ENCODE results near the gene TARS2. TPM values are rescaled to one million over a fixed set of nuclear protein-coding genes. Genes with fewer than 3 reads are reported as not detected.
A peak's percentile ranks its signal among the peaks of the same experiment; 100 is the strongest.

Gene TARS2
- total and polyA plus RNA-seq, 2 of the 13 experiments (the other 11 are each of a cell fraction or from before 2014, with no cell fraction given), result 21.3 to 22.8 TPM

- no peak for TF ChIP-seq HNF4G (IDR thresholded peaks at IDR 0.05; ENCODE audit: borderline replicate concordance, low read depth, low read length)
- no peak for TF ChIP-seq HNF4G (CRISPR knock-in tag; IDR thresholded peaks at IDR 0.05; ENCODE audit: borderline replicate concordance, low read depth)
- TF ChIP-seq, protein P1, sequence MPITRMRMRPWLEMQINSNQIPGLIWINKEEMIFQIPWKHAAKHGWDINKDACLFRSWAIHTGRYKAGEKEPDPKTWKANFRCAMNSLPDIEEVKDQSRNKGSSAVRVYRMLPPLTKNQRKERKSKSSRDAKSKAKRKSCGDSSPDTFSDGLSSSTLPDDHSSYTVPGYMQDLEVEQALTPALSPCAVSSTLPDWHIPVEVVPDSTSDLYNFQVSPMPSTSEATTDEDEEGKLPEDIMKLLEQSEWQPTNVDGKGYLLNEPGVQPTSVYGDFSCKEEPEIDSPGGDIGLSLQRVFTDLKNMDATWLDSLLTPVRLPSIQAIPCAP (CRISPR knock-in tag; IDR thresholded peaks at IDR 0.05; ENCODE audit: low read depth), result no peak; the same call in 1 of the 2 replicates
- TF ChIP-seq DMAP1 (CRISPR knock-in tag; IDR thresholded peaks at IDR 0.05), result peak; percentile 63; the same call in 1 of the 2 replicates
- TF ChIP-seq ZNF10 (CRISPR knock-in tag; IDR thresholded peaks at IDR 0.05; ENCODE audit: borderline replicate concordance, low read depth), result no peak
- TF ChIP-seq, protein P2, sequence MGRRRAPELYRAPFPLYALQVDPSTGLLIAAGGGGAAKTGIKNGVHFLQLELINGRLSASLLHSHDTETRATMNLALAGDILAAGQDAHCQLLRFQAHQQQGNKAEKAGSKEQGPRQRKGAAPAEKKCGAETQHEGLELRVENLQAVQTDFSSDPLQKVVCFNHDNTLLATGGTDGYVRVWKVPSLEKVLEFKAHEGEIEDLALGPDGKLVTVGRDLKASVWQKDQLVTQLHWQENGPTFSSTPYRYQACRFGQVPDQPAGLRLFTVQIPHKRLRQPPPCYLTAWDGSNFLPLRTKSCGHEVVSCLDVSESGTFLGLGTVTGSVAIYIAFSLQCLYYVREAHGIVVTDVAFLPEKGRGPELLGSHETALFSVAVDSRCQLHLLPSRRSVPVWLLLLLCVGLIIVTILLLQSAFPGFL (CRISPR knock-in tag; IDR thresholded peaks at IDR 0.05), result no peak
- TF ChIP-seq TCF12 (IDR thresholded peaks at IDR 0.05), result no peak
- TF ChIP-seq TCF12 (CRISPR knock-in tag; IDR thresholded peaks at IDR 0.05), result 0 out of 2 replicates have a peak, but pooled peaks have one; percentile 51
- no peak for TF ChIP-seq ZZZ3 (CRISPR knock-in tag; IDR thresholded peaks at IDR 0.05; ENCODE audit: borderline replicate concordance)
- peak; percentile 52 for TF ChIP-seq HNRNPH1 (optimal IDR thresholded peaks at IDR 0.05; ENCODE audit: low read depth, low read length)
- peak; percentile 75 for TF ChIP-seq PHF8 (CRISPR knock-in tag; IDR thresholded peaks at IDR 0.05)
- no peak for TF ChIP-seq ZNF333 (CRISPR knock-in tag; IDR thresholded peaks at IDR 0.05; ENCODE audit: borderline replicate concordance)
- no peak; the same call in 1 of the 2 replicates for TF ChIP-seq GZF1 (CRISPR knock-in tag; IDR thresholded peaks at IDR 0.05)
- TF ChIP-seq, protein P3, sequence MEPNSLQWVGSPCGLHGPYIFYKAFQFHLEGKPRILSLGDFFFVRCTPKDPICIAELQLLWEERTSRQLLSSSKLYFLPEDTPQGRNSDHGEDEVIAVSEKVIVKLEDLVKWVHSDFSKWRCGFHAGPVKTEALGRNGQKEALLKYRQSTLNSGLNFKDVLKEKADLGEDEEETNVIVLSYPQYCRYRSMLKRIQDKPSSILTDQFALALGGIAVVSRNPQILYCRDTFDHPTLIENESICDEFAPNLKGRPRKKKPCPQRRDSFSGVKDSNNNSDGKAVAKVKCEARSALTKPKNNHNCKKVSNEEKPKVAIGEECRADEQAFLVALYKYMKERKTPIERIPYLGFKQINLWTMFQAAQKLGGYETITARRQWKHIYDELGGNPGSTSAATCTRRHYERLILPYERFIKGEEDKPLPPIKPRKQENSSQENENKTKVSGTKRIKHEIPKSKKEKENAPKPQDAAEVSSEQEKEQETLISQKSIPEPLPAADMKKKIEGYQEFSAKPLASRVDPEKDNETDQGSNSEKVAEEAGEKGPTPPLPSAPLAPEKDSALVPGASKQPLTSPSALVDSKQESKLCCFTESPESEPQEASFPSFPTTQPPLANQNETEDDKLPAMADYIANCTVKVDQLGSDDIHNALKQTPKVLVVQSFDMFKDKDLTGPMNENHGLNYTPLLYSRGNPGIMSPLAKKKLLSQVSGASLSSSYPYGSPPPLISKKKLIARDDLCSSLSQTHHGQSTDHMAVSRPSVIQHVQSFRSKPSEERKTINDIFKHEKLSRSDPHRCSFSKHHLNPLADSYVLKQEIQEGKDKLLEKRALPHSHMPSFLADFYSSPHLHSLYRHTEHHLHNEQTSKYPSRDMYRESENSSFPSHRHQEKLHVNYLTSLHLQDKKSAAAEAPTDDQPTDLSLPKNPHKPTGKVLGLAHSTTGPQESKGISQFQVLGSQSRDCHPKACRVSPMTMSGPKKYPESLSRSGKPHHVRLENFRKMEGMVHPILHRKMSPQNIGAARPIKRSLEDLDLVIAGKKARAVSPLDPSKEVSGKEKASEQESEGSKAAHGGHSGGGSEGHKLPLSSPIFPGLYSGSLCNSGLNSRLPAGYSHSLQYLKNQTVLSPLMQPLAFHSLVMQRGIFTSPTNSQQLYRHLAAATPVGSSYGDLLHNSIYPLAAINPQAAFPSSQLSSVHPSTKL (CRISPR knock-in tag; IDR thresholded peaks at IDR 0.05), result 0 out of 2 replicates have a peak, but pooled peaks have one; percentile 7
- peak; percentile 81 for TF ChIP-seq ZNF563 (CRISPR knock-in tag; IDR thresholded peaks at IDR 0.05)
- no peak for TF ChIP-seq ZNF253 (CRISPR knock-in tag; IDR thresholded peaks at IDR 0.05; ENCODE audit: borderline replicate concordance)
- TF ChIP-seq, protein P4, sequence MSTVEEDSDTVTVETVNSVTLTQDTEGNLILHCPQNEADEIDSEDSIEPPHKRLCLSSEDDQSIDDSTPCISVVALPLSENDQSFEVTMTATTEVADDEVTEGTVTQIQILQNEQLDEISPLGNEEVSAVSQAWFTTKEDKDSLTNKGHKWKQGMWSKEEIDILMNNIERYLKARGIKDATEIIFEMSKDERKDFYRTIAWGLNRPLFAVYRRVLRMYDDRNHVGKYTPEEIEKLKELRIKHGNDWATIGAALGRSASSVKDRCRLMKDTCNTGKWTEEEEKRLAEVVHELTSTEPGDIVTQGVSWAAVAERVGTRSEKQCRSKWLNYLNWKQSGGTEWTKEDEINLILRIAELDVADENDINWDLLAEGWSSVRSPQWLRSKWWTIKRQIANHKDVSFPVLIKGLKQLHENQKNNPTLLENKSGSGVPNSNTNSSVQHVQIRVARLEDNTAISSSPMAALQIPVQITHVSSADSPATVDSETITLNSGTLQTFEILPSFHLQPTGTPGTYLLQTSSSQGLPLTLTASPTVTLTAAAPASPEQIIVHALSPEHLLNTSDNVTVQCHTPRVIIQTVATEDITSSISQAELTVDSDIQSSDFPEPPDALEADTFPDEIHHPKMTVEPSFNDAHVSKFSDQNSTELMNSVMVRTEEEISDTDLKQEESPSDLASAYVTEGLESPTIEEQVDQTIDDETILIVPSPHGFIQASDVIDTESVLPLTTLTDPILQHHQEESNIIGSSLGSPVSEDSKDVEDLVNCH (CRISPR knock-in tag; IDR thresholded peaks at IDR 0.05), result no peak
- TF ChIP-seq ZBTB7A (CRISPR knock-in tag; IDR thresholded peaks at IDR 0.05), result no peak
Observed at GRCh38 chr1:150515328-150516049, 28.3 kb downstream of the TARS2 start, which contains the start of gene FALEC (continued).
